SK-N-SH treated with all-trans-retinoic acid at 6 μM for 48 hours (cell line): ENCODE measurements around the gene C1orf141.

ENCODE experiments used
- ATAC-seq: fragments of 200-7000 bp; cut with Tn5 transposase; 3 replicates; pipeline ENCODE4 v1.9.1; 2020; ENCODE audit warnings: mild to moderate bottlenecking, moderate library complexity
- ARNTL ChIP-seq: fragments of 450-650 bp; formaldehyde crosslinking; IDR thresholded peaks from 2 replicates; pipeline ENCODE4 v1.5.0; 2020; ENCODE audit warnings: low read depth, mild to moderate bottlenecking, moderate library complexity, borderline replicate concordance
- BACH2 ChIP-seq: fragments of 250-450 bp; sonication (Bioruptor Pico); IDR thresholded peaks from 2 replicates; pipeline ENCODE4 v1.9.0; 2021; ENCODE audit warnings: mild to moderate bottlenecking, borderline replicate concordance
- CSDC2 ChIP-seq: fragments of 250-450 bp; sonication (Bioruptor Pico); IDR thresholded peaks from 2 replicates; pipeline ENCODE4 v1.5.0; 2020; ENCODE audit warnings: mild to moderate bottlenecking, moderate library complexity
- CSRNP3 ChIP-seq: fragments of 250-450 bp; sonication (Bioruptor Pico); IDR thresholded peaks from 2 replicates; pipeline ENCODE4 v1.5.1; 2021; ENCODE audit warnings: mild to moderate bottlenecking, moderate library complexity
- ESRRG ChIP-seq: fragments of 250-450 bp; sonication (Bioruptor Pico); IDR thresholded peaks from 2 replicates; pipeline ENCODE4 v1.6.1; 2021; ENCODE audit warnings: mild to moderate bottlenecking
- GLIS3 ChIP-seq: fragments of 250-450 bp; sonication (Bioruptor Pico); IDR thresholded peaks from 2 replicates; pipeline ENCODE4 v1.5.0; 2020; ENCODE audit warnings: mild to moderate bottlenecking, moderate library complexity
- ISL1 ChIP-seq: fragments of 250-450 bp; sonication (Bioruptor Pico); IDR thresholded peaks from 2 replicates; pipeline ENCODE4 v2.1.2; 2022; ENCODE audit warnings: mild to moderate bottlenecking, moderate library complexity
- OSR1 ChIP-seq: fragments of 250-450 bp; sonication (Bioruptor Pico); IDR thresholded peaks from 2 replicates; pipeline ENCODE4 v1.8.0; 2022; ENCODE audit warnings: moderate library complexity, mild to moderate bottlenecking, inconsistent platforms
- PATZ1 ChIP-seq: fragments of 250-450 bp; sonication (Bioruptor Pico); IDR thresholded peaks from 2 replicates; pipeline ENCODE4 v1.8.0; 2020; ENCODE audit warnings: mild to moderate bottlenecking, moderate library complexity, borderline replicate concordance
- POU6F1 ChIP-seq: fragments of 250-450 bp; sonication (Bioruptor Pico); IDR thresholded peaks from 2 replicates; pipeline ENCODE4 v1.8.0; 2021; ENCODE audit warnings: low read depth, mild to moderate bottlenecking, moderate library complexity, borderline replicate concordance
- PPARA ChIP-seq: fragments of 250-450 bp; sonication (Bioruptor Pico); IDR thresholded peaks from 2 replicates; pipeline ENCODE4 v1.5.0; 2020; ENCODE audit warnings: mild to moderate bottlenecking, borderline replicate concordance
- RARB ChIP-seq: fragments of 250-450 bp; sonication (Bioruptor Pico); IDR thresholded peaks from 2 replicates; pipeline ENCODE4 v1.8.0; 2021; ENCODE audit warnings: mild to moderate bottlenecking, moderate library complexity
- SNAI2 ChIP-seq: fragments of 250-450 bp; sonication (Bioruptor Pico); IDR thresholded peaks from 2 replicates; pipeline ENCODE4 v1.5.0; 2020; ENCODE audit warnings: mild to moderate bottlenecking, moderate library complexity
- TCF4 ChIP-seq: fragments of 250-450 bp; sonication (Bioruptor Pico); IDR thresholded peaks from 2 replicates; pipeline ENCODE4 v1.8.0; 2021; ENCODE audit warnings: mild to moderate bottlenecking, moderate library complexity, borderline replicate concordance
- TOX ChIP-seq: fragments of 250-450 bp; sonication (Bioruptor Pico); IDR thresholded peaks from 2 replicates; pipeline ENCODE4 v1.8.0; 2021; ENCODE audit warnings: mild to moderate bottlenecking, moderate library complexity, borderline replicate concordance
- ZC3H10 ChIP-seq: fragments of 250-450 bp; sonication (Bioruptor Pico); IDR thresholded peaks from 2 replicates; pipeline ENCODE4 v1.5.1; 2021; ENCODE audit warnings: mild to moderate bottlenecking, moderate library complexity
- ZFP3 ChIP-seq: fragments of 250-450 bp; sonication (Bioruptor Pico); IDR thresholded peaks from 2 replicates; pipeline ENCODE4 v1.5.0; 2020; ENCODE audit warnings: mild to moderate bottlenecking, moderate library complexity
- ZFP30 ChIP-seq: fragments of 450-650 bp; formaldehyde crosslinking; IDR thresholded peaks from 2 replicates; pipeline ENCODE4 v1.5.0; 2022; ENCODE audit warnings: mild to moderate bottlenecking, moderate library complexity
- ZNF565 ChIP-seq: fragments of 450-650 bp; formaldehyde crosslinking; conservative IDR thresholded peaks from 2 replicates; pipeline ENCODE4 v1.5.0; 2020; ENCODE audit warnings: low read depth, mild to moderate bottlenecking, moderate library complexity
- ZNF70 ChIP-seq: fragments of 450-650 bp; formaldehyde crosslinking; IDR thresholded peaks from 2 replicates; pipeline ENCODE4 v1.5.0; 2020; ENCODE audit warnings: mild to moderate bottlenecking, moderate library complexity
- ZNF8 ChIP-seq: fragments of 450-650 bp; formaldehyde crosslinking; IDR thresholded peaks from 2 replicates; pipeline ENCODE4 v1.5.0; 2020; ENCODE audit warnings: mild to moderate bottlenecking, moderate library complexity
- TF ChIP-seq, protein P1 (sequence below): fragments of 250-450 bp; sonication (Bioruptor Pico); IDR thresholded peaks from 2 replicates; pipeline ENCODE4 v1.5.1; 2020; ENCODE audit warnings: low read depth, mild to moderate bottlenecking, moderate library complexity
- TF ChIP-seq, protein P2 (sequence below): fragments of 250-450 bp; sonication (Bioruptor Pico); IDR thresholded peaks from 2 replicates; pipeline ENCODE4 v1.5.0; 2020; ENCODE audit warnings: mild to moderate bottlenecking, moderate library complexity

Gene C1orf141

GRCh38 chr1:67134695-67135094, at the start of gene C1orf141:
Gene C1orf141, minus strand, starts transcription at chr1:67134970. Its CDS starts 7,730 bp downstream, at chr1:67127240.
- TF ChIP-seq ZNF565 (no peak), ISL1 (no peak), RARB (CRISPR knock-in tag) (no peak), ESRRG (no peak), ZFP30 (CRISPR knock-in tag) (no peak), GLIS3 (CRISPR knock-in tag) (no peak), TOX (no peak), OSR1 (no peak), PPARA (CRISPR knock-in tag) (no peak), POU6F1 (CRISPR knock-in tag) (no peak), CSRNP3 (CRISPR knock-in tag) (no peak), SNAI2 (CRISPR knock-in tag) (no peak), ZNF8 (CRISPR knock-in tag) (no peak), PATZ1 (CRISPR knock-in tag) (no peak), TCF4 (CRISPR knock-in tag) (no peak), CSDC2 (no peak), ZFP3 (CRISPR knock-in tag) (no peak), ZC3H10 (CRISPR knock-in tag) (no peak)
- TF ChIP-seq, protein P1, sequence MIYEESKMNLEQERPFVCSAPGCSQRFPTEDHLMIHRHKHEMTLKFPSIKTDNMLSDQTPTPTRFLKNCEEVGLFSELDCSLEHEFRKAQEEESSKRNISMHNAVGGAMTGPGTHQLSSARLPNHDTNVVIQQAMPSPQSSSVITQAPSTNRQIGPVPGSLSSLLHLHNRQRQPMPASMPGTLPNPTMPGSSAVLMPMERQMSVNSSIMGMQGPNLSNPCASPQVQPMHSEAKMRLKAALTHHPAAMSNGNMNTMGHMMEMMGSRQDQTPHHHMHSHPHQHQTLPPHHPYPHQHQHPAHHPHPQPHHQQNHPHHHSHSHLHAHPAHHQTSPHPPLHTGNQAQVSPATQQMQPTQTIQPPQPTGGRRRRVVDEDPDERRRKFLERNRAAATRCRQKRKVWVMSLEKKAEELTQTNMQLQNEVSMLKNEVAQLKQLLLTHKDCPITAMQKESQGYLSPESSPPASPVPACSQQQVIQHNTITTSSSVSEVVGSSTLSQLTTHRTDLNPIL (CRISPR knock-in tag), result no peak
- TF ChIP-seq, protein P2, sequence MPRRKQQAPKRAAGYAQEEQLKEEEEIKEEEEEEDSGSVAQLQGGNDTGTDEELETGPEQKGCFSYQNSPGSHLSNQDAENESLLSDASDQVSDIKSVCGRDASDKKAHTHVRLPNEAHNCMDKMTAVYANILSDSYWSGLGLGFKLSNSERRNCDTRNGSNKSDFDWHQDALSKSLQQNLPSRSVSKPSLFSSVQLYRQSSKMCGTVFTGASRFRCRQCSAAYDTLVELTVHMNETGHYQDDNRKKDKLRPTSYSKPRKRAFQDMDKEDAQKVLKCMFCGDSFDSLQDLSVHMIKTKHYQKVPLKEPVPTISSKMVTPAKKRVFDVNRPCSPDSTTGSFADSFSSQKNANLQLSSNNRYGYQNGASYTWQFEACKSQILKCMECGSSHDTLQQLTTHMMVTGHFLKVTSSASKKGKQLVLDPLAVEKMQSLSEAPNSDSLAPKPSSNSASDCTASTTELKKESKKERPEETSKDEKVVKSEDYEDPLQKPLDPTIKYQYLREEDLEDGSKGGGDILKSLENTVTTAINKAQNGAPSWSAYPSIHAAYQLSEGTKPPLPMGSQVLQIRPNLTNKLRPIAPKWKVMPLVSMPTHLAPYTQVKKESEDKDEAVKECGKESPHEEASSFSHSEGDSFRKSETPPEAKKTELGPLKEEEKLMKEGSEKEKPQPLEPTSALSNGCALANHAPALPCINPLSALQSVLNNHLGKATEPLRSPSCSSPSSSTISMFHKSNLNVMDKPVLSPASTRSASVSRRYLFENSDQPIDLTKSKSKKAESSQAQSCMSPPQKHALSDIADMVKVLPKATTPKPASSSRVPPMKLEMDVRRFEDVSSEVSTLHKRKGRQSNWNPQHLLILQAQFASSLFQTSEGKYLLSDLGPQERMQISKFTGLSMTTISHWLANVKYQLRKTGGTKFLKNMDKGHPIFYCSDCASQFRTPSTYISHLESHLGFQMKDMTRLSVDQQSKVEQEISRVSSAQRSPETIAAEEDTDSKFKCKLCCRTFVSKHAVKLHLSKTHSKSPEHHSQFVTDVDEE, result no peak
- ATAC-seq, result no peak

GRCh38 chr1:67175530-67176087, 40.8 kb upstream of the C1orf141 start:
- no peak for ATAC-seq
- TF ChIP-seq POU6F1 (CRISPR knock-in tag), result no peak
- TF ChIP-seq ZFP30 (CRISPR knock-in tag), result no peak
- no peak for TF ChIP-seq BACH2 (CRISPR knock-in tag)
- no peak for TF ChIP-seq ZC3H10 (CRISPR knock-in tag)
- TF ChIP-seq CSDC2, result no peak
- no peak for TF ChIP-seq ESRRG
- TF ChIP-seq ZNF565, result no peak
- TF ChIP-seq ZNF70, result no peak
- no peak for TF ChIP-seq TCF4 (CRISPR knock-in tag)
- no peak for TF ChIP-seq CSRNP3 (CRISPR knock-in tag)
- TF ChIP-seq PATZ1 (CRISPR knock-in tag), result no peak
- no peak for TF ChIP-seq ISL1
- no peak for TF ChIP-seq ARNTL
- TF ChIP-seq RARB (CRISPR knock-in tag), result no peak
